HepG2 (cell line): ENCODE measurements around the gene BRD3. TPM values are rescaled to one million over a fixed set of nuclear protein-coding genes. Genes with fewer than 3 reads are reported as not detected.

Source experiments
- GZF1 ChIP-seq: sonication (generic); formaldehyde crosslinking; IDR thresholded peaks from 2 replicates; pipeline ENCODE4 v1.5.1; 2020; ENCODE audit warnings: mild to moderate bottlenecking, missing genetic modification reagents
- HNF4G ChIP-seq, 2 experiments: sonication (generic) in 1 of 2; formaldehyde crosslinking in 1 of 2; IDR thresholded peaks; 2 replicates each; pipeline versions ENCODE4 v1.4.0 to v1.6.1; 2011 to 2020; ENCODE audit warnings: borderline replicate concordance in 2 of 2, low read depth in 2 of 2, mild to moderate bottlenecking in 2 of 2, low read length in 1 of 2, missing genetic modification reagents in 1 of 2, moderate library complexity in 1 of 2
- HOMEZ ChIP-seq: IDR thresholded peaks from 2 replicates; pipeline ENCODE4 v1.6.1; 2016; ENCODE audit warnings: low read depth
- KLF12 ChIP-seq: sonication (generic); formaldehyde crosslinking; IDR thresholded peaks from 2 replicates; pipeline ENCODE4 v1.4.0; 2020; ENCODE audit warnings: missing genetic modification reagents, borderline replicate concordance
- PATZ1 ChIP-seq: sonication (generic); formaldehyde crosslinking; IDR thresholded peaks from 2 replicates; pipeline ENCODE4 v1.4.0; 2020; ENCODE audit warnings: missing genetic modification reagents
- SIN3B ChIP-seq: fragments of 150-350 bp; IDR thresholded peaks from 2 replicates; pipeline ENCODE4 v1.6.1; 2014; ENCODE audit warnings: low read length
- SNAPC4 ChIP-seq: sonication (generic); formaldehyde crosslinking; IDR thresholded peaks from 2 replicates; pipeline ENCODE4 v1.4.0; 2020; ENCODE audit warnings: mild to moderate bottlenecking, missing genetic modification reagents
- ZBTB49 ChIP-seq: sonication (generic); formaldehyde crosslinking; IDR thresholded peaks from 2 replicates; pipeline ENCODE4 v1.4.0; 2020; ENCODE audit warnings: missing genetic modification reagents, borderline replicate concordance
- ZNF296 ChIP-seq: sonication (generic); formaldehyde crosslinking; conservative IDR thresholded peaks from 2 replicates; pipeline ENCODE4 v1.5.0; 2020; ENCODE audit warnings: mild to moderate bottlenecking, missing genetic modification reagents
- ZNF788 ChIP-seq: sonication (generic); formaldehyde crosslinking; IDR thresholded peaks from 2 replicates; pipeline ENCODE4 v1.5.0; 2020; ENCODE audit warnings: mild to moderate bottlenecking, missing genetic modification reagents, borderline replicate concordance
- polyA plus RNA-seq, 8 experiments: library from polyadenylated mRNA; depleted of rRNA in 3 of 8; stranded (reverse) in 7 of 8; unstranded in 1 of 8; fragments of >200 nt; fragmentation: Illumina TruSeq in 4 of 8; extraction: Trizol in 4 of 8; gene quantifications; 2 replicates each; pipeline versions ENCODE4 v1.2.1 to v1.2.3, GENCODE V29; 2011 to 2016; ENCODE audit warnings: low read depth in 4 of 8, missing spikeins in 1 of 8, mixed read lengths in 1 of 8; ENCODE audit not compliant: insufficient read depth in 1 of 8
- total RNA-seq, 5 experiments: library from RNA; depleted of rRNA; stranded (reverse); fragments of >200 nt; fragmentation: Illumina TruSeq; extraction: Trizol; gene quantifications; 2 replicates each; pipeline ENCODE4 v1.2.3, GENCODE V29; 2016; ENCODE audit warnings: low read depth in 1 of 5

Gene BRD3
- total and polyA plus RNA-seq, 2 of the 13 experiments (the other 11 are each of a cell fraction or from before 2014, with no cell fraction given) = 5.9 to 12.9 TPM

GRCh38 chr9:134024828-134025605 is 42.8 kb downstream of the BRD3 start, which contains the start of gene BRD3OS (continued):
- TF ChIP-seq ZNF788 (CRISPR knock-in tag) (peak; percentile 62; the same call in 1 of the 2 replicates), ZBTB49 (CRISPR knock-in tag) (no peak), PATZ1 (peak; percentile 85), GZF1 (CRISPR knock-in tag) (no peak), HNF4G (IDR thresholded peaks at IDR 0.05; ENCODE audit: borderline replicate concordance, low read depth, low read length) (peak; percentile 15; the same call in 1 of the 2 replicates), HNF4G (CRISPR knock-in tag; IDR thresholded peaks at IDR 0.05; ENCODE audit: borderline replicate concordance, low read depth) (no peak; the same call in 1 of the 2 replicates), SIN3B (no peak), ZNF296 (CRISPR knock-in tag) (no peak), SNAPC4 (no peak), KLF12 (CRISPR knock-in tag) (peak; percentile 75), HOMEZ (CRISPR knock-in tag) (no peak)
